ENCODE data around the gene OGDH. TPM values are rescaled to one million over a fixed set of nuclear protein-coding genes. Genes with fewer than 3 reads are reported as not detected.

The OGDH gene
- total and polyA plus RNA-seq, 2 experiments from 2014 or later = 13.5 to 76.9 TPM

GRCh38 chr7:44646921-44647636 lies 40.7 kb downstream of the OGDH start:
- no peak overlapping the region for H3K27ac Mint-ChIP-seq
- H3K9me2 ChIP-seq (ENCODE audit: insufficient read depth) = no peaks in the 10 kb centered on the region
- H3K4me3 Mint-ChIP-seq = no peak overlapping the region
- no peaks in the 10 kb centered on the region for H3K4me1 ChIP-seq (ENCODE audit: insufficient read depth)
- no peak overlapping the region for H3K4me3 ChIP-seq
- no peak overlapping the region for H2AFZ ChIP-seq
- H3K9me3 Mint-ChIP-seq = no peaks in the 10 kb centered on the region
- no peaks in the 10 kb centered on the region for H3K27me3 ChIP-seq (ENCODE audit: insufficient read depth)
- H3K36me3 Mint-ChIP-seq (ENCODE audit: low read depth) = peaks cover 12% of the 10 kb centered on the region
- ATAC-seq (no peak), DNase-seq (ENCODE audit: low spot score) (no peak)
- H3F3A ChIP-seq (replicated peaks; ENCODE audit: low read depth) = no peaks in the 10 kb centered on the region
- no peaks in the 10 kb centered on the region for H3K27me3 Mint-ChIP-seq (ENCODE audit: insufficient read depth, low read depth, poor library complexity)
- no peaks in the 10 kb centered on the region for H3K36me3 ChIP-seq (ENCODE audit: insufficient read depth)
- no peaks in the 10 kb centered on the region for H3K4me1 Mint-ChIP-seq
- peaks cover 4% of the 10 kb centered on the region; the same call in 1 of the 2 replicates for H3K79me2 ChIP-seq (replicated peaks; ENCODE audit: insufficient read depth)
- TF ChIP-seq JUNB (IDR thresholded peaks at IDR 0.05; ENCODE audit: unreplicated experiment) (no peak), CREB1 (CRISPR knock-in tag; IDR thresholded peaks at IDR 0.05; ENCODE audit: low read depth) (no peak), REST (IDR thresholded peaks at IDR 0.05; ENCODE audit: unreplicated experiment) (no peak), EZH2 (IDR thresholded peaks at IDR 0.05; ENCODE audit: low read depth, unreplicated experiment) (no peak), CTCF (conservative IDR thresholded peaks at IDR 0.05; ENCODE audit: low read depth in 2 of 2) (no peak), EZH2phosphoT487 (IDR thresholded peaks at IDR 0.05; ENCODE audit: unreplicated experiment) (no peak), ZNF331 (CRISPR knock-in tag; IDR thresholded peaks at IDR 0.05; ENCODE audit: low read depth) (no peak), STAT1 (IDR thresholded peaks at IDR 0.05; ENCODE audit: unreplicated experiment) (no peak), NANOG (IDR thresholded peaks at IDR 0.05; ENCODE audit: borderline replicate concordance) (no peak), ZNF114 (CRISPR knock-in tag; IDR thresholded peaks at IDR 0.05) (no peak)
- TF ChIP-seq, protein P1, sequence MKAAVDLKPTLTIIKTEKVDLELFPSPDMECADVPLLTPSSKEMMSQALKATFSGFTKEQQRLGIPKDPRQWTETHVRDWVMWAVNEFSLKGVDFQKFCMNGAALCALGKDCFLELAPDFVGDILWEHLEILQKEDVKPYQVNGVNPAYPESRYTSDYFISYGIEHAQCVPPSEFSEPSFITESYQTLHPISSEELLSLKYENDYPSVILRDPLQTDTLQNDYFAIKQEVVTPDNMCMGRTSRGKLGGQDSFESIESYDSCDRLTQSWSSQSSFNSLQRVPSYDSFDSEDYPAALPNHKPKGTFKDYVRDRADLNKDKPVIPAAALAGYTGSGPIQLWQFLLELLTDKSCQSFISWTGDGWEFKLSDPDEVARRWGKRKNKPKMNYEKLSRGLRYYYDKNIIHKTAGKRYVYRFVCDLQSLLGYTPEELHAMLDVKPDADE (IDR thresholded peaks at IDR 0.05) = no peak
- TF ChIP-seq, protein P2, sequence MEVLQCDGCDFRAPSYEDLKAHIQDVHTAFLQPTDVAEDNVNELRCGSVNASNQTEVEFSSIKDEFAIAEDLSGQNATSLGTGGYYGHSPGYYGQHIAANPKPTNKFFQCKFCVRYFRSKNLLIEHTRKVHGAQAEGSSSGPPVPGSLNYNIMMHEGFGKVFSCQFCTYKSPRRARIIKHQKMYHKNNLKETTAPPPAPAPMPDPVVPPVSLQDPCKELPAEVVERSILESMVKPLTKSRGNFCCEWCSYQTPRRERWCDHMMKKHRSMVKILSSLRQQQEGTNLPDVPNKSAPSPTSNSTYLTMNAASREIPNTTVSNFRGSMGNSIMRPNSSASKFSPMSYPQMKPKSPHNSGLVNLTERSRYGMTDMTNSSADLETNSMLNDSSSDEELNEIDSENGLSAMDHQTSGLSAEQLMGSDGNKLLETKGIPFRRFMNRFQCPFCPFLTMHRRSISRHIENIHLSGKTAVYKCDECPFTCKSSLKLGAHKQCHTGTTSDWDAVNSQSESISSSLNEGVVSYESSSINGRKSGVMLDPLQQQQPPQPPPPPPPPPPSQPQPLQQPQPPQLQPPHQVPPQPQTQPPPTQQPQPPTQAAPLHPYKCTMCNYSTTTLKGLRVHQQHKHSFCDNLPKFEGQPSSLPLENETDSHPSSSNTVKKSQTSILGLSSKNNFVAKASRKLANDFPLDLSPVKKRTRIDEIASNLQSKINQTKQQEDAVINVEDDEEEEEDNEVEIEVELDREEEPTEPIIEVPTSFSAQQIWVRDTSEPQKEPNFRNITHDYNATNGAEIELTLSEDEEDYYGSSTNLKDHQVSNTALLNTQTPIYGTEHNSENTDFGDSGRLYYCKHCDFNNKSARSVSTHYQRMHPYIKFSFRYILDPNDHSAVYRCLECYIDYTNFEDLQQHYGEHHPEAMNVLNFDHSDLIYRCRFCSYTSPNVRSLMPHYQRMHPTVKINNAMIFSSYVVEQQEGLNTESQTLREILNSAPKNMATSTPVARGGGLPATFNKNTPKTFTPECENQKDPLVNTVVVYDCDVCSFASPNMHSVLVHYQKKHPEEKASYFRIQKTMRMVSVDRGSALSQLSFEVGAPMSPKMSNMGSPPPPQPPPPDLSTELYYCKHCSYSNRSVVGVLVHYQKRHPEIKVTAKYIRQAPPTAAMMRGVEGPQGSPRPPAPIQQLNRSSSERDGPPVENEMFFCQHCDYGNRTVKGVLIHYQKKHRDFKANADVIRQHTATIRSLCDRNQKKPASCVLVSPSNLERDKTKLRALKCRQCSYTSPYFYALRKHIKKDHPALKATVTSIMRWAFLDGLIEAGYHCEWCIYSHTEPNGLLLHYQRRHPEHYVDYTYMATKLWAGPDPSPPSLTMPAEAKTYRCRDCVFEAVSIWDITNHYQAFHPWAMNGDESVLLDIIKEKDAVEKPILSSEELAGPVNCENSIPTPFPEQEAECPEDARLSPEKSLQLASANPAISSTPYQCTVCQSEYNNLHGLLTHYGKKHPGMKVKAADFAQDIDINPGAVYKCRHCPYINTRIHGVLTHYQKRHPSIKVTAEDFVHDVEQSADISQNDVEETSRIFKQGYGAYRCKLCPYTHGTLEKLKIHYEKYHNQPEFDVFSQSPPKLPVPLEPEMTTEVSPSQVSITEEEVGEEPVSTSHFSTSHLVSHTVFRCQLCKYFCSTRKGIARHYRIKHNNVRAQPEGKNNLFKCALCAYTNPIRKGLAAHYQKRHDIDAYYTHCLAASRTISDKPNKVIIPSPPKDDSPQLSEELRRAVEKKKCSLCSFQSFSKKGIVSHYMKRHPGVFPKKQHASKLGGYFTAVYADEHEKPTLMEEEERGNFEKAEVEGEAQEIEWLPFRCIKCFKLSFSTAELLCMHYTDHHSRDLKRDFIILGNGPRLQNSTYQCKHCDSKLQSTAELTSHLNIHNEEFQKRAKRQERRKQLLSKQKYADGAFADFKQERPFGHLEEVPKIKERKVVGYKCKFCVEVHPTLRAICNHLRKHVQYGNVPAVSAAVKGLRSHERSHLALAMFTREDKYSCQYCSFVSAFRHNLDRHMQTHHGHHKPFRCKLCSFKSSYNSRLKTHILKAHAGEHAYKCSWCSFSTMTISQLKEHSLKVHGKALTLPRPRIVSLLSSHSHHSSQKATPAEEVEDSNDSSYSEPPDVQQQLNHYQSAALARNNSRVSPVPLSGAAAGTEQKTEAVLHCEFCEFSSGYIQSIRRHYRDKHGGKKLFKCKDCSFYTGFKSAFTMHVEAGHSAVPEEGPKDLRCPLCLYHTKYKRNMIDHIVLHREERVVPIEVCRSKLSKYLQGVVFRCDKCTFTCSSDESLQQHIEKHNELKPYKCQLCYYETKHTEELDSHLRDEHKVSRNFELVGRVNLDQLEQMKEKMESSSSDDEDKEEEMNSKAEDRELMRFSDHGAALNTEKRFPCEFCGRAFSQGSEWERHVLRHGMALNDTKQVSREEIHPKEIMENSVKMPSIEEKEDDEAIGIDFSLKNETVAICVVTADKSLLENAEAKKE (CRISPR knock-in tag; IDR thresholded peaks at IDR 0.05) = no peak
- no peak overlapping the region for H3K27ac ChIP-seq (ENCODE audit: low read depth)
- peaks cover 2% of the 10 kb centered on the region for H4K20me1 ChIP-seq (replicated peaks; ENCODE audit: insufficient read depth)
- H3K4me2 ChIP-seq = no peak overlapping the region

Measured in GM23338 (cell line).